NCI-H446 treated with DMSO at 0.1 percent for 48 hours (cell line): ENCODE measurements around the gene PIGK.

ENCODE experiments used
- DNase-seq: peaks from one replicate; lab custom pipeline; 2025; lab: John Stamatoyannopoulos, UW

The PIGK gene

DNA sequence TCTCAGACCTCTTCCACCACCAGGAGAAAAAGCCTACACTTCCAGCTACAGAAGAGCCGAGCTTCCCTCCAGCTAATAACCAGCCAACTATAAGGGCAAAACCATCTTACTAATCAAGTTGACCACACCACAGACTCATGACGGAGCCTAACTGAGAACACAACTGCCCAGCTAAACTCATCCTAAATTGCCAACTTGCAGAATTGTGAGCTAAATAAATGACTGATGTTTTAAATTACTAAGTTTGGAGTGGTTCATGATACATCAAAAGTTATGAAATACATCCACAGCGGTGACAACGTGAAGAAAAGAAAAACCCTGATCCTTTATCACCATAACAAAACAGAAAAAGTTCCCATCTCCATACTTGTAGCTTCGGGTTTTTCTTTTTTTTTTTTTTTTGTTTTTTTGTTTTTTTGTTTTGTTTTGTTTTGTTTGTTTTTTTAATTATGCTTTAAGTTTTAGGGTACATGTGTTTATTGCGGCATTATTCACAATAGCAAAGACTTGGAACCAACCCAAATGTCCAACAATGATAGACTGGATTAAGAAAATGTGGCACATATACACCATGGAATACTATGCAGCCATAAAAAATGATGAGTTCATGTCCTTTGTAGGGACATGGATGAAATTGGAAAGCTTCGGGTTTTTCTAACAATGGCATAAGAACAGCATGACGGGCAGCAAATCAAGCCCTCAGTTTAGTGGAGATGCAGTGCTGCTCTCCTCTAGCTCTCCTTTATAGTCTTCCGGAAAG is 122.6 kb downstream of the PIGK start:
- DNase-seq, result no peak

DNA sequence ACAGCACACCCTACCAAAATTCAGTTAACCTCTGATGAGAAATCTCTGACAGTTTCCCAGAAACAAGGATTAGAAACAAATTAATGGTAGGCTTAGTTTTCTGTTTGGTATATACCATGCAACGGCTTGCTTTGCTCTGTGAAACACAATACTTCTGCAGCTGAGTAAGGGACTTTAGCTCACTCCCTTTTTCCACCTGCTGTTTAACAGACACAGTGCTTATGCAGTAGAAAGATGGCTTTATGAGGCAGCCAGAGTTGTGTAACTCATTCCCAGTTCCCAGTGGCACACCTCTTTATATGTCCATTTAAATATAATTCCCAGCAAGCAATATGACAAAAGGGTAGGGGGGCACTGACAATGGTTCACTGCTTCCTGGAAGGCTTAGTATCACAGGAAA is 124.0 kb downstream of the PIGK start:
- no peak for DNase-seq

DNA sequence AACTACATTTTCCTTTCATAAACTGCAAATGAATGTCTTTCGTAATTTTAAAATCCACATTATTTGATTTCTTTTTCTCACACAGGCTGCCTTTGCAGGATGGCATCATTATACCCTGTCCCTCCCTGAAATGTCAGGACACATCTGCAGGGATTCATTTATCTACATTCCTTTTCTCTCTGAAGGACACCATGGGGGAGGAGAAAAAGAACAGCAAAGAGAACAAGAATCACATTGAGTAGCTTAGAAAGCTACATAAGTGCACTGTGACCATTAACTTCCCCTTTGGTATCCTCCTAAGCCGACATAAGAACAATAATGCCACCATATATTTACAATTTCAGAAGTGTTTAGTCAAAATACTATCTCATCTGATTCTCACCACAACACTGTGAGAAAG is 129.5 kb downstream of the PIGK start:
- DNase-seq, result no peak

DNA sequence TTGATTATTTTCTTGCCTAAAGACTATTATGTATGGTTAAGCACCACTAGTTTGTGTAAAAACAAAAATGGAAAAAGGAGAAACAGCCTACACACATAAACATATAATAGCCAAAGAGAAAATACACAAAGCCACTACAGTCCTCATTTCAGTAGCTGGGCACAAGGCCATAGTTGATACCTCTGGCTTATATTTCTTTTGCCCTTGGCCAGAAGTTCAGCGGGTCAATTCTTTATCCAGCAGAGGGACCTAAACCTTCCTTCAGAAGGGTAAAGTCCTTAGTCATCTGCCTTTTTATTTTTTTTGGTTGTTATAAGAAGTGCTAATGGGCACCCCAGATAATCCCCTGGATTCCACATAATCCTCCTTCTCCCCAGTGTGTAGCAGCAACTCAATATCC is 134.1 kb downstream of the PIGK start:
- no peak for DNase-seq

DNA sequence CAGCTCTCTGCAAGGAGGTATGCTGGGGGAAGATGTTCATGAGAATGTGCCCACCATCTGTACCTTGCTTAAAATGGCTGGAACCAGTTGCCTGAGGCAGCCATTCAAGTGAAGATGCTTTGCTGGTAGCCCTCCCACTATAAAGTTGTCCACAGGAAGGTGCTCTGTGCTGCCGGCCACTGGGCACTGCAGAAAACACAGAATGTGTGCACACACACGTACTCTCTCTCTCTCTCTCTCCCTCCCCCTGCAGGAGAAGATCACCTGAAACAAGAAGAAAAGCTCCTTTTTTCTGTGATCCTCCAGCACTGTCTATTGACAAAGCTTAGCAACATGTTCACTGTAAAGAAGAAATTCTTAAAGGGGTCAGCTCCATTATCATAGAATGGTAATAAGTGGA is 134.8 kb downstream of the PIGK start:
- DNase-seq, result no peak

DNA sequence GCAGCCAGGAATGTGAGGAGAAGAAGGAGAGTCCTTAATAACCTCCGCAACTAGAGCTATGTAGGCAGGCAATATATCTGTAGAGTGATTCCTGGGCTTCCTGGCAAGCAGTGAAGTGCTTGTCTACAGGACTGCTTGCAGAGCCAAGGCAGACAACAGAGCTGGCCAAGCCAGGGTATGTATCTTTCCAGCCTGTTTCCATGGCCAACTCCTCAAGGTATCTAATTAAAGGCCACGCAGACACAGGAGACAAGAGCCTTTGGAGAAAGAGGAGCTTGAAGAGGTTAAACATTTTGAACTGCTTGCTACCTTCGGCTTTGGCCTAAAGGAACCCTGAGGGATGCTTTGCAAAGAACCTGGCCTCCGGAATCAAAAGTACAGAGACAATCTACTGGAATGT is 137.4 kb downstream of the PIGK start:
- no peak for DNase-seq

DNA sequence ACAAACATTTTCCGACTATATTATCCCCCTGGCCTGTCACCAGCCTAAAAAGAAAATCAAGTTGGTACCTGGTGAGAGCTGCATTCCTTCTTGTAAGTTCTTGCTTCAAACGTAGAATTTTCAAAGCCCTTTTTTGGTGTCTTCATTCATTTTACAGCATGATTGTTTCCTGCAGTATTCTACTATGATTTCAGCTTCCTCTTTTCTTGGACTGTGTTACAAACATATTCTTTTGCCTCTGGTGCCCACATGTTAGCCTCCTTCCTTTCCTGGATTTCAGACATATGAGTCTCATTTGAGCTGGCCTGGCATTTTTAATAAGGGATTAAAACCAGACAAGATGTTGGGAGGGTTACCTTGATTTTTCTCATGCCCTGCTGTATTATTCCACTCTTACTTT is 142.5 kb downstream of the PIGK start:
- no peak for DNase-seq

DNA sequence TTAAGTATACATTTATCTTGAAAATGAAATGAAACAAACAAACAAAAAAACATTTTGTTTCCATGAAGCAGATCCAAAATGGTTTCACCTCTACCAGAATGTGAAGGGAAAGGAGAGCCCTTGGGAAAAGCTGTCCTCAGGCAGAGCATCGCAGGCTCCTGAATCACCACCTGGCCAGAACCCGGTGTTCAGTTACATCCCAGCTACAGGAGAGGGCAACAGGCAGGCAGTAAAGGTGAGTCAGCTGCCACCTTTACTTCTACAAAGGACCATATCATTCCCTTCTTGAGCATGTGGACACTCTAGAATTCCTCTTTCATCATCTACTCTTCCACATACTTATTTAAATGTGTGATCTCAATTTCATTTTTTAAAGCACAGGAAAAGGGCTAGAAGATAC is 151.2 kb downstream of the PIGK start:
- DNase-seq, result no peak

DNA sequence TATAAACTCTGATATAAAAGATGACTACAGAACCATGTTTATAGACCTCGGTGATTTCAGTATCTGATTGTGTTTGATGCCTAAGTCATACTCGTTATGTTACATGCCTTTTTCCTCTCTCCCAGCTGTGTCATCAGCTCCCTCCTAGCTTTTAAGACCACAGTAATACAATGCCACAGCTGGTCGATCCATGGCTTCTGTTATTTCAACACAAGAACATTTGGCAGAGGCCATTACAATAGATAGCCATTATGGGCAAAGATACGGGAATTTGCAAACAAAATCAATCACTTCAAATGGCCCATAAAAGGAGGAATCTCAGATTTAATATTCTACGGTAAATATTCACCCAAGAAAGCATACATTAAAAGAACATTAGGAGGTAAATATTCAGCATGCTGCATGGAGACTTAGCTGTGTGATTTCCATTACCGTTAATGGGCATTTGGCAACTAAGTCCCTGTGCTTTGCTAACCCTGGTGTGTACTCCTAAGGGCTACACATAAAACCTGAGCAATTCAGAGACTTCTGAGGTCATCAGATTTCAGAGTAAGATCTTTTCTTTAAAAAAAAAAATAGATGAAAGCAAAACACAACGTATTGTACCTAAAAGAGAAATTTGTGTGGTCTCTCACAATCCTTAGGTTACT is 153.4 kb downstream of the PIGK start:
- DNase-seq, result no peak

DNA sequence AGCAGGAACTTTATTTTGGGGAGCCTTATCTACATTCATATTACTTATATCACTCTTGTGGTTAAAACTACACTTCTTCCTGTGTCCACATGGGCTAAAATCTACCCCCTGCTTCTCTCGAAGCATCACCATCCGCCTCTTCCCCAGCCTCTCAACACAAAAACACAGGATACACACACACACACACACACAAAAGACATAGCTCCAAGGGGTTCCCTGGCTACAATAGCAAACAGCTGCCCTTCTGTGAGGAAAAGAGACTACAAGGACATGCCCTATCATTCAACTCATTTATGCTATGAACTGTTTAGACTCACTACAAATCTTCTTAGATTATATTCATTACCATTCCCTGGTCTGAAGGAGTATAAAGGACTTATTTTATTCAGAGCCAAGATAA is 155.0 kb downstream of the PIGK start:
- DNase-seq, result no peak

DNA sequence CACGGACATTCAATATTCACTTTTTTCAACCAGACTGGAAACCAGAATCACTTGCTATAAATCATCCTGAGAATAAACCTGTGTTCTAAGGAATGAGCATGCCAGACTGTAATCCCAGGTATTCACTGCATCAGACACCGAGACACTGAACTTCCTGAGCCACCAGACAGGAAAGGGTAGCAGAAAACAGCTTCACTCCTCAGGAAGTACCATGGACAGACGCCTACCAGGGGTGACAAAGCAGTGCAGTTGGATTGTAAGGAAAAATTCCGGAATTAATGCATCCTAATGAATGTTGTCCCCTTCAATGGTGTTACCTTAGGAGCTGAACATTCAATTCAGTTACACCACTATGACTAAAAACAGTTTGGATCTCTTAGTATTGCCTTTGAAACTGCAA is 156.1 kb downstream of the PIGK start:
- DNase-seq, result no peak

DNA sequence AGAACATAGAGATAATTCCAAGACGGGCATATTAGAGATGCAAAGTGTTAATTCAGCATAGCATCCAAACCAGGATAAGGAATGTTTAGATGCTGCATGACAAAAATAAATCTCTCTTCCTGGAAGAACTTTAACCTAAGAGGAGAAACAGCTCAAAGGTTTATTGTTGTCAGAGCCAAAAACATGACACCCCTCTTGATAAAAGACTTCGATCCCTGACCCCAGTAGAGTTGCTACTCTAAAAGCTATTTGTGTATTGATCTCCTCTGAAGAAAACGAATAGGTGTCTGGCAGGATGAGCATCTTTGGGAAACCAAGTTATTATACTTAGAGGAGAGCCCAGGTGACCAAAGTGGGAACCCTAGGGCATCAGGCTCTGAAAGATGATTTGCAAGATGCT is 158.1 kb downstream of the PIGK start:
- DNase-seq, result no peak

DNA sequence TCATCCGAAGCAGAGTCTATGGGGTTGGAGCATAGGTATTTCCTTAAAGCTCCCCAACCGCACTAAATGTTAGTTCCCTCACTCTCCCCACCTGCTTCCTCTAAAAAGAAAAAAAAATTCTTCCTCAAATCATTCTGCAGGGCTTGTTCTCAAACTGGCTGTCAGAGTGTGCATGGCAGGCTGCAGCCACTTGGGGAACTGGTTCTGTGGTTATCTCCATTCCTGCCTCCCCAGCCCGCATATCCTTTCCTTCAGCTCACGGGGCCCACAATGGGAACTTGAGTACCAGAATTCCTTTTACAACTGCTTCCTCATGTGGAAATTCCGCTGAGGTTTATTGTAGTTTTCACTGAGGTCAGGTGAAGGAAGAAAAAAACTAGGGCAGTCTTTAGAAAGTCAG is 159.2 kb downstream of the PIGK start:
- no peak for DNase-seq

DNA sequence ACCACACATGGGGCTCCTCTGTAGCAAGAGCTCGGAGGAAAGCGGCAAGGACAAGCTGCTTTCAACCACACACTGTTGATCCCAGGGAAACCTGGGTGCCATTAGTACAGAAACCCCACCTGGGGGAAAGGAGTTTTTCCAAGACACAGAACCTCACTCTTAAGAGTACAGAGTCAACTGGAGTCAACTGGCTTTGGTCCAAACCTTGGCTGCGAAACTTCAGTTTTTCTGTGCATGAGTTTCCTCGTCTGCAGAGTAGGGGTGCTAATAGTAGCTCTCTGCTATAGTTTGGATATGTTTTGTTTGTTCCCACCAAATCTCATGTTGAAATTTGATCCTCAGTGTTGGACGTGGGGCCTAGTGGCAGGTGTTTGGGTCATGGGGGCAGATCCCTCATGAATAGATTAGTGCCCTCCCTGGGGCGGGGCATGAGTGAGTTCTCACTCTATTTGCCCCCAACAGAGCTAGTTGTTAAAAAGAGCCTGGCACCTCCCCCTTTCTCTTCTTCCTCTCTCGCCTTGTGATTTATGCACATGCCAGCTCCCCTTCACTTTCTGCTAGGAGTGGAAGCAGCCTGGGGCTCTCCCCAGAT is 161.1 kb downstream of the PIGK start:
- DNase-seq, result no peak

DNA sequence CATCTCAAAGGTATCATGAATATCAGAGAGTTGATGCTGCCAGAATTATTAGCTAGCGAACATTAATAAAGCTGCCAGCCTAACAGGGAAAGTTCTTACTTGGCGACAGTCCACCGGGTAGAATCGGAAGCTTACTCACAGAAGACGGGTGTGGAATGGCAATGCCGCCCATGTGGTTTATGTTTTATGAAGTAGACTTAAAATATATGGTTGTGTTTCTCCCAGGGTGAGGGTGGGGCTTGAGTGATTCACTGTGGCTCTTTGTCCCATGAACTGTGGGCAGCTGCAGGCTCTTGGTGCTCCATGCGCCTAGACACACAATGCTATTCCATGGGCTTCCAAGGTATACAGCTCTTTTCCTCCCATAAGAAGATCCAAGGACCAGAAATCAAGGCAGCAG is 162.7 kb downstream of the PIGK start:
- DNase-seq, result no peak

DNA sequence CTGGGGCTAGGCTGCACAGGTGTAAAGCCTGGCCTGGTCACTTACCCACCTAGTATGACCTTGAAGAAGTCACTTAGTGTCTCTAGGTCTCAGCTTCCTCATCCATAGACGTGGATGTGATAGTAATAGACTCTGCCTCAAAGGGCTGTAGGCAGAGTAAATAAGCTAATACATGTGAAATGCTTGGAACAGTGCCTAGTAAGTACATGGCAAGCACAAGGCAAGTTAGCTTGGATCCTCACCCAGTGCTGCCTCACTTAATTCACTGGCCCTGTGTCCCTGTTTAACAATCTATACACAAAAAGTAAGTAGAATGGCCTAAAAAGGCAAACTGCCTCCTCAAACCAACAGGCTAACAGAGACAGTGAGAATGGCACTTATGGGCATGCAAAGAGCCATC is 167.8 kb downstream of the PIGK start:
- peak; percentile 31 for DNase-seq

DNA sequence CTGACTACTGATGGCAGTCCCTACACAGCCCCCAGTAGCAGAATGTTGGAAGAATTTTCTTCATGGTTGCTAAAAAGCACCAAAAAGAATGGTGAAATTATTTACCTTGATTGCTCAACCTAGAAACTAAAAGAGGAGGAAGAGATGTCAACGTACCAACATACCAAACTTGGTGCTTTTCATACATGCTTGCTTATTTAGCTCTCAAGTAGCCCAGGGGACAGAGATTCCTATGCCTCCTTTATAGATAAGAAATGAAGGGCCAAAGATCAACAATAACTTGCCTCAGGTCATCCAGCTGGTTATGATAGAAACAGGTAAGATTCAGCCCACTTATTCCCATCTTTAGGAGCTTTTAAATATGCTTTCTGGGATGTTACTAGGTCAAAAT is 170.6 kb downstream of the PIGK start:
- no peak for DNase-seq

DNA sequence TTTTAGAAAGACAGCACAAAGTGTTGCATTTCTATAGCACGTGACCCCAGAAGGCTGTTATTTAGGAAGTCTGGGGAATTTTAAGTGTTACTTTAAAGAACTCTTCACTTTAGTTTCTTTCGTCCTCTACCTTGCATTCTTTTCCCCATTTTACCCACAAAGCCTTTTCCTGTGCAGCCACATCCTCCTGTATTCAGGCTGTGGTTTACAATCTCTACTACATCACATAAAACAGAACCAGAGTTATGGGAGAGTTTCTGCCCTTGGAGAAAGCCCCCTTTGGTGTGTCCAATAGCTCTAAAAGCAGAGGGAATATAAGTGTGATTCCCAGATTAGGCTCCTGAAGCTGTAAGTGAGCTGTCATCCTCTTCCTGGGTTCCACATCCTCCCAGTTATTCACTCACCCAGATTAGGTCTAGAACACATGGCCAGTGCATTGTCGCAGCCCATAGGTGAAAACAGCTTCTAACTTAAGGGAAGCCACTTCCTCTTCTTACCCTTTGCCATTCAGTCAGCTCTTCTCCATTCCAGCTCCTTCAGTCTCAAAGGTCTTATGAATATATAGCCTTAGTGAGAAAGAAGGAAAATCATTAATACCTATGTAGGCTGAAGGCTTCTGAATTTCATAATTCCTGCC is 171.1 kb downstream of the PIGK start:
- DNase-seq, result no peak

DNA sequence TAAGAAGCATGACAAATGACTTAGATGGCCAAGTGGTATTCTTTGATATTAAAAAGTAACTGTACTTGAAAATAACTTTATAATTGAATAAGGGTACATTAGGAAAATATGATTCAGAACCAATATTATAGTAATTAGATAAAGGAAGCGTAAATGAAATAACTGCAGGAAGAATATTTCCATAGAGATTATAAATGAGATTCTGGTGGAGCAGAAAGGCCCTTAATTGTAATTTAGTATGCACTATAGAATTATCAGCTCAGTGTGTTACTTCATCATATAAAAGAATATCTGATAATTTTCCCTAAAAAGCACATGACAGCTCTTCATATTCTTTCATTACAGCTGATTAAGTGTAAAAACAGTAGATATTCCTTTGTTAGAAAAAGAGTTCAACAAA is 171.7 kb downstream of the PIGK start:
- DNase-seq, result no peak

DNA sequence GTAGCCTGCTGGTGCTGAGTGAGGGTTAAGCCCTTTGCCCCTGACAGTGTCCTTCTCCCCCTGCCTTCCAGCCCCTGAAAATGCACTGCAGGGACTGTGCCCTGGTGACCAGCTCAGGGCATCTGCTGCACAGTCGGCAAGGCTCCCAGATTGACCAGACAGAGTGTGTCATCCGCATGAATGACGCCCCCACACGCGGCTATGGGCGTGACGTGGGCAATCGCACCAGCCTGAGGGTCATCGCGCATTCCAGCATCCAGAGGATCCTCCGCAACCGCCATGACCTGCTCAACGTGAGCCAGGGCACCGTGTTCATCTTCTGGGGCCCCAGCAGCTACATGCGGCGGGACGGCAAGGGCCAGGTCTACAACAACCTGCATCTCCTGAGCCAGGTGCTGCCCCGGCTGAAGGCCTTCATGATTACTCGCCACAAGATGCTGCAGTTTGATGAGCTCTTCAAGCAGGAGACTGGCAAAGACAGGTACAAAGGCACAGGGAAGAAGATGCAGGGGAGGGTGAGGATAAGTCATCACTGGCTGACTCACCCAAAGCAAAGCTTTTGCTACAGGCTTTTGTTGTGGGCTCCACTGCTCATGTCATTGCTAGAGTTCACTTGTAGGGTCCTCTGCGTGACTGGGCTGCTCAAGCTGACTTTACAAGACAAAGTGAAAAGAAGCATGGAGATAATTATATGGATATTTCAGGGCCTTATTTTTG is 174.9 kb downstream of the PIGK start:
- DNase-seq, result no peak

DNA sequence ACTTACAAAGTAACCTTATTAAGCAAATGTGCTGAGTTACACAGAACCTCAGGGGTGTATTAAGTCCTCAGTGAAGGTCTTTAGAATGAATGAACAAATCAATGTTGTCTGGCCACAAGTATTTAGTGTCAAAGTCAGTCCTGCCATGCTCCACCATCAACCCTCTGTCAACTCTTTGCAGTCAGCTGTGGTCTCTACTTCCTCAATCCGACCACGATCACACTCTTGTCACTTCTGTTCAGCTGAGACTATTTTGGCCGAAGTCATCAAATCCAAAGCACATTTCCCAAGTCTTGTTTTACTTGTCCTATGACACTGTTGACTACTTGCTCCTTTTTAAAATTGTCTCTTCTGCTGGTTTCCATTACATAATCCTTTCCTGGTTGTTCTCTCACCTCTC is 178.4 kb downstream of the PIGK start:
- no peak for DNase-seq

DNA sequence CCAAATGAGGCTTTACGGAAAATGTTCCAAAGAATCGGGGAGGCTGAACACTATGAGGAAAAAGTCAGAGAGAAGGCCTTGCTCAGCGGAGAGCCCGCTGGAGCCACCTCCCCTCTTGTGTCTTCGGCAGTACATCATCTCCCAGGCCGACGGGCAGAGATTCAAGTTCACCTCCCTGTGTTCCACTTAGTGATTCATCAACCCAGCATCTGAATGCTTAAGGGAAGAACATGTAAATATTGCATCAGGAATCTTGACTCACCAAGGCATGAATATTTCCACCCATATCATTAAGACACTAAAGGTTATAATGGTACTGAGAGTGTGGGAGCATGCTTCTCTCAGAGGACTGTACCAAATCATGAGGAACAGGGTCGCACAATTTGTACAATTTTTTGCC is 179.5 kb downstream of the PIGK start:
- DNase-seq, result peak; percentile 78

DNA sequence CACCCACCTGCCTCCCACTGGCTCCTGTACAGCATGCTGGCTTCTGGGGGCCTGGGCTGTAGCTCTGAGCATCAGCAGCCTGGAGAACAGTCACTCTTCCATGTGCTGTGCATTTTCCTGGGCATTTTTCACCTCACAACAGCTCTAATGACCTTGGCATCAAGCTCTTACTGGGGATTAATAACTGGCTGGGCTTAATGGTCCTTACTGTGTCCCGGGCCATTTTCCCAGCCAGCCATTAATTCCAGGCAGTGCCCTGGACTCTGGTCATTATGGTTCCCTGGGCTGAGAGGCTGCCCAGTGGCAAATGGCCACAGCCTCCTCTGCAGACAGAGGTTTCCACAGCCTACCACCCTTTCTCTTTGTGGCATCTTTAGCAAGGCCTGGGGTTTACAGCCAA is 180.1 kb downstream of the PIGK start:
- no peak for DNase-seq
